NB4 (cell line): ENCODE results near the gene FOXP4.

ENCODE experiments used
- MYC ChIP-seq: IDR thresholded peaks from 2 replicates; pipeline ENCODE4 v1.6.1; 2011; ENCODE audit warnings: low read depth, low read length
- POLR2A ChIP-seq: IDR thresholded peaks from 2 replicates; pipeline ENCODE4 v1.6.1; 2011; ENCODE audit warnings: mild to moderate bottlenecking; ENCODE audit not compliant: insufficient read length; ENCODE audit errors: extremely low read depth
- TF ChIP-seq, protein P1 (sequence below): IDR thresholded peaks from one replicate; pipeline ENCODE4 v1.5.1; 2012; ENCODE audit warnings: low read depth, low read length
- TF ChIP-seq, protein P2 (sequence below): IDR thresholded peaks from 2 replicates; pipeline ENCODE4 v1.6.1; 2011; ENCODE audit warnings: low read depth, low read length

DNA sequence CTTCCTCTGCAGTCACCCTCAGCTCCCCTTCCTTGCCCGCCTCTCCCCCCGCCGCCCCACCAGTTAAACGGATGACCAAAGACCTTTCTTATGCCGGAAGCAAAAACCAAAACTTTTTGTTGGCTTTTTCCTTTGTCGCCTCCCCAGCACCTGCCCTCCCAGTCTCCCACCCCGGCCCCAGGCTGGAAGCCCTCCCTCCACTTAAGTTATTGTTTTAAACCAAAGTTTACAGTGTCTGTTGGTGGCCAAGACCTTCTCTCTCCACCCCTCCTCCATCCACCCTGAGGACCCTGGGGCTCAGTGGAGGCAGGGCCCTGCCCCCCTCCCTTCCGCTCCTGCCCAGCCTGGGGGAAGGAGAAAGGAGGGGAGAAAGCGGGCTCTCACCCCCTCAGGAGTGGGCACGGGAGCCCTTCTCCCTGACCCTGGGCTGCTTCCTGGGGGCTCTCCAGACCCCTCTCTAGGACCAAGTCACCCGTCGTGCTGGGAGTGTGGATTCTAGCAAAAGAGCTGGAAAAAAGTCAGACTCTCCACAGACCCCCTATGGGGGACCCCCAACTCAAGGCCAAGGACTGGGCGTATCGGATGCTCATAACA is 53.8 kb downstream of the FOXP4 start:
- TF ChIP-seq, protein P1, sequence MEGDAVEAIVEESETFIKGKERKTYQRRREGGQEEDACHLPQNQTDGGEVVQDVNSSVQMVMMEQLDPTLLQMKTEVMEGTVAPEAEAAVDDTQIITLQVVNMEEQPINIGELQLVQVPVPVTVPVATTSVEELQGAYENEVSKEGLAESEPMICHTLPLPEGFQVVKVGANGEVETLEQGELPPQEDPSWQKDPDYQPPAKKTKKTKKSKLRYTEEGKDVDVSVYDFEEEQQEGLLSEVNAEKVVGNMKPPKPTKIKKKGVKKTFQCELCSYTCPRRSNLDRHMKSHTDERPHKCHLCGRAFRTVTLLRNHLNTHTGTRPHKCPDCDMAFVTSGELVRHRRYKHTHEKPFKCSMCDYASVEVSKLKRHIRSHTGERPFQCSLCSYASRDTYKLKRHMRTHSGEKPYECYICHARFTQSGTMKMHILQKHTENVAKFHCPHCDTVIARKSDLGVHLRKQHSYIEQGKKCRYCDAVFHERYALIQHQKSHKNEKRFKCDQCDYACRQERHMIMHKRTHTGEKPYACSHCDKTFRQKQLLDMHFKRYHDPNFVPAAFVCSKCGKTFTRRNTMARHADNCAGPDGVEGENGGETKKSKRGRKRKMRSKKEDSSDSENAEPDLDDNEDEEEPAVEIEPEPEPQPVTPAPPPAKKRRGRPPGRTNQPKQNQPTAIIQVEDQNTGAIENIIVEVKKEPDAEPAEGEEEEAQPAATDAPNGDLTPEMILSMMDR: no peak
- TF ChIP-seq MYC (no peak), POLR2A (no peak)
- TF ChIP-seq, protein P2, sequence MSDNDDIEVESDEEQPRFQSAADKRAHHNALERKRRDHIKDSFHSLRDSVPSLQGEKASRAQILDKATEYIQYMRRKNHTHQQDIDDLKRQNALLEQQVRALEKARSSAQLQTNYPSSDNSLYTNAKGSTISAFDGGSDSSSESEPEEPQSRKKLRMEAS: no peak
